Fibroblast of lung (primary cell): ENCODE measurements around the gene RHBDD1.

ENCODE experiments used
- EZH2 ChIP-seq: IDR thresholded peaks from 2 replicates; pipeline ENCODE4 v1.5.1; 2012; ENCODE audit warnings: low read length, control low read depth, mild to moderate bottlenecking; ENCODE audit errors: missing control alignments
- TF ChIP-seq, protein P1 (sequence below), 2 donors: IDR thresholded peaks in 1 of 2; conservative IDR thresholded peaks in 1 of 2; 1 replicate in 1 of 2; 2 replicates in 1 of 2; pipeline ENCODE4 v1.5.1; 2011 to 2012; ENCODE audit warnings: low read length in 2 of 2, control low read depth in 1 of 2, inconsistent platforms in 1 of 2, low read depth in 1 of 2, mild to moderate bottlenecking in 1 of 2

DNA sequence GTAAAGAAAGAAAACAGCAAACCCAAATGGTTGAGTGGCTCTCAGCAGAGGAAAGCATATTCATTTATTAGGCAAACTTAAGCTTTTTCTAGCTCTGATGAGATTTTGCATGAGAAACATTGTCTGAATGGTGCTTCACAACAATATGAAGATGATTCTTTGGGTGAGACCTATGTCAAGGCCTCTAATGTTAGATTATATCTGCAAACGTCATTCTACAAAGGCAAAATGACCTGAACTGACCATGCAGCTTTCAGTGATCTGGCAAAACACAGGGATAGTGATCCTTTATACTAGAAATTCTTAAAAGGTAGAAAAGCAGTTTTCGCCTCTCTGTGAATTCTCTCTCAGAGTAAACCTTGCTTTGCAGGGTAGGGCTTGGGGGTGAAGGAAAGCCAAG lies 11.7 kb downstream of the RHBDD1 start:
- TF ChIP-seq, protein P1, sequence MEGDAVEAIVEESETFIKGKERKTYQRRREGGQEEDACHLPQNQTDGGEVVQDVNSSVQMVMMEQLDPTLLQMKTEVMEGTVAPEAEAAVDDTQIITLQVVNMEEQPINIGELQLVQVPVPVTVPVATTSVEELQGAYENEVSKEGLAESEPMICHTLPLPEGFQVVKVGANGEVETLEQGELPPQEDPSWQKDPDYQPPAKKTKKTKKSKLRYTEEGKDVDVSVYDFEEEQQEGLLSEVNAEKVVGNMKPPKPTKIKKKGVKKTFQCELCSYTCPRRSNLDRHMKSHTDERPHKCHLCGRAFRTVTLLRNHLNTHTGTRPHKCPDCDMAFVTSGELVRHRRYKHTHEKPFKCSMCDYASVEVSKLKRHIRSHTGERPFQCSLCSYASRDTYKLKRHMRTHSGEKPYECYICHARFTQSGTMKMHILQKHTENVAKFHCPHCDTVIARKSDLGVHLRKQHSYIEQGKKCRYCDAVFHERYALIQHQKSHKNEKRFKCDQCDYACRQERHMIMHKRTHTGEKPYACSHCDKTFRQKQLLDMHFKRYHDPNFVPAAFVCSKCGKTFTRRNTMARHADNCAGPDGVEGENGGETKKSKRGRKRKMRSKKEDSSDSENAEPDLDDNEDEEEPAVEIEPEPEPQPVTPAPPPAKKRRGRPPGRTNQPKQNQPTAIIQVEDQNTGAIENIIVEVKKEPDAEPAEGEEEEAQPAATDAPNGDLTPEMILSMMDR (conservative IDR thresholded peaks at IDR 0.05 in 1 of 2, IDR thresholded peaks at IDR 0.05 in 1 of 2; ENCODE audit: low read depth in 1 of 2, low read length in 2 of 2): no peak
- TF ChIP-seq EZH2: no peak
